ENCODE measurements around the gene SLC22A17. TPM values are rescaled to one million over a fixed set of nuclear protein-coding genes. Genes with fewer than 3 reads are reported as not detected.

Gene SLC22A17
- total and polyA plus RNA-seq, 10 of the 15 experiments (the other 5 are each of a cell fraction or from before 2014, with no cell fraction given): not detected

- TF ChIP-seq, protein P1, sequence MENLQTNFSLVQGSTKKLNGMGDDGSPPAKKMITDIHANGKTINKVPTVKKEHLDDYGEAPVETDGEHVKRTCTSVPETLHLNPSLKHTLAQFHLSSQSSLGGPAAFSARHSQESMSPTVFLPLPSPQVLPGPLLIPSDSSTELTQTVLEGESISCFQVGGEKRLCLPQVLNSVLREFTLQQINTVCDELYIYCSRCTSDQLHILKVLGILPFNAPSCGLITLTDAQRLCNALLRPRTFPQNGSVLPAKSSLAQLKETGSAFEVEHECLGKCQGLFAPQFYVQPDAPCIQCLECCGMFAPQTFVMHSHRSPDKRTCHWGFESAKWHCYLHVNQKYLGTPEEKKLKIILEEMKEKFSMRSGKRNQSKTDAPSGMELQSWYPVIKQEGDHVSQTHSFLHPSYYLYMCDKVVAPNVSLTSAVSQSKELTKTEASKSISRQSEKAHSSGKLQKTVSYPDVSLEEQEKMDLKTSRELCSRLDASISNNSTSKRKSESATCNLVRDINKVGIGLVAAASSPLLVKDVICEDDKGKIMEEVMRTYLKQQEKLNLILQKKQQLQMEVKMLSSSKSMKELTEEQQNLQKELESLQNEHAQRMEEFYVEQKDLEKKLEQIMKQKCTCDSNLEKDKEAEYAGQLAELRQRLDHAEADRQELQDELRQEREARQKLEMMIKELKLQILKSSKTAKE (IDR thresholded peaks at IDR 0.05; ENCODE audit: low read depth, poor library complexity, severe bottlenecking): peak; percentile 88
- TF ChIP-seq ZBED1 (IDR thresholded peaks at IDR 0.05; ENCODE audit: borderline replicate concordance) (no peak; the same call in 1 of the 2 replicates), SMARCA5 (IDR thresholded peaks at IDR 0.05) (no peak), RUNX3 (IDR thresholded peaks at IDR 0.05; ENCODE audit: low read length) (peak; percentile 83), ESRRA (IDR thresholded peaks at IDR 0.05; ENCODE audit: low read length) (0 out of 2 replicates have a peak, but pooled peaks have one; percentile 17), ZNF207 (IDR thresholded peaks at IDR 0.05; ENCODE audit: borderline replicate concordance) (no peak; the same call in 1 of the 2 replicates), YBX1 (IDR thresholded peaks at IDR 0.05) (no peak), ATF3 (IDR thresholded peaks at IDR 0.05; ENCODE audit: borderline replicate concordance, extremely low read depth, low read depth, low read length) (no peak), PAX8 (IDR thresholded peaks at IDR 0.05) (peak; percentile 53), SREBF2 (IDR thresholded peaks at IDR 0.05; ENCODE audit: low read length) (no peak), YY1 (IDR thresholded peaks at IDR 0.05; ENCODE audit: low read depth, low read length) (peak; percentile 98), TAF1 (IDR thresholded peaks at IDR 0.05; ENCODE audit: borderline replicate concordance, low read depth, low read length) (peak; percentile 76; the same call in 1 of the 2 replicates), MLLT1 (IDR thresholded peaks at IDR 0.05) (peak; percentile 93), JUNB (IDR thresholded peaks at IDR 0.05) (no peak), RAD21 (IDR thresholded peaks at IDR 0.05; ENCODE audit: insufficient read depth, low read depth, low read length) (no peak), ZNF24 (IDR thresholded peaks at IDR 0.05) (no peak), EP300 (IDR thresholded peaks at IDR 0.05; ENCODE audit: borderline replicate concordance in 1 of 2, control insufficient read depth in 1 of 2, low read depth in 2 of 2, low read length in 2 of 2) (peak in 1 of 2 experiments; percentile 58; a peak in 1 of 4 replicates), WRNIP1 (IDR thresholded peaks at IDR 0.05; ENCODE audit: borderline replicate concordance, low read depth, low read length) (no peak)
- TF ChIP-seq, protein P2, sequence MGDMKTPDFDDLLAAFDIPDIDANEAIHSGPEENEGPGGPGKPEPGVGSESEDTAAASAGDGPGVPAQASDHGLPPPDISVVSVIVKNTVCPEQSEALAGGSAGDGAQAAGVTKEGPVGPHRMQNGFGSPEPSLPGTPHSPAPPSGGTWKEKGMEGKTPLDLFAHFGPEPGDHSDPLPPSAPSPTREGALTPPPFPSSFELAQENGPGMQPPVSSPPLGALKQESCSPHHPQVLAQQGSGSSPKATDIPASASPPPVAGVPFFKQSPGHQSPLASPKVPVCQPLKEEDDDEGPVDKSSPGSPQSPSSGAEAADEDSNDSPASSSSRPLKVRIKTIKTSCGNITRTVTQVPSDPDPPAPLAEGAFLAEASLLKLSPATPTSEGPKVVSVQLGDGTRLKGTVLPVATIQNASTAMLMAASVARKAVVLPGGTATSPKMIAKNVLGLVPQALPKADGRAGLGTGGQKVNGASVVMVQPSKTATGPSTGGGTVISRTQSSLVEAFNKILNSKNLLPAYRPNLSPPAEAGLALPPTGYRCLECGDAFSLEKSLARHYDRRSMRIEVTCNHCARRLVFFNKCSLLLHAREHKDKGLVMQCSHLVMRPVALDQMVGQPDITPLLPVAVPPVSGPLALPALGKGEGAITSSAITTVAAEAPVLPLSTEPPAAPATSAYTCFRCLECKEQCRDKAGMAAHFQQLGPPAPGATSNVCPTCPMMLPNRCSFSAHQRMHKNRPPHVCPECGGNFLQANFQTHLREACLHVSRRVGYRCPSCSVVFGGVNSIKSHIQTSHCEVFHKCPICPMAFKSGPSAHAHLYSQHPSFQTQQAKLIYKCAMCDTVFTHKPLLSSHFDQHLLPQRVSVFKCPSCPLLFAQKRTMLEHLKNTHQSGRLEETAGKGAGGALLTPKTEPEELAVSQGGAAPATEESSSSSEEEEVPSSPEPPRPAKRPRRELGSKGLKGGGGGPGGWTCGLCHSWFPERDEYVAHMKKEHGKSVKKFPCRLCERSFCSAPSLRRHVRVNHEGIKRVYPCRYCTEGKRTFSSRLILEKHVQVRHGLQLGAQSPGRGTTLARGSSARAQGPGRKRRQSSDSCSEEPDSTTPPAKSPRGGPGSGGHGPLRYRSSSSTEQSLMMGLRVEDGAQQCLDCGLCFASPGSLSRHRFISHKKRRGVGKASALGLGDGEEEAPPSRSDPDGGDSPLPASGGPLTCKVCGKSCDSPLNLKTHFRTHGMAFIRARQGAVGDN (IDR thresholded peaks at IDR 0.05): peak; percentile 91
- TF ChIP-seq, protein P3, sequence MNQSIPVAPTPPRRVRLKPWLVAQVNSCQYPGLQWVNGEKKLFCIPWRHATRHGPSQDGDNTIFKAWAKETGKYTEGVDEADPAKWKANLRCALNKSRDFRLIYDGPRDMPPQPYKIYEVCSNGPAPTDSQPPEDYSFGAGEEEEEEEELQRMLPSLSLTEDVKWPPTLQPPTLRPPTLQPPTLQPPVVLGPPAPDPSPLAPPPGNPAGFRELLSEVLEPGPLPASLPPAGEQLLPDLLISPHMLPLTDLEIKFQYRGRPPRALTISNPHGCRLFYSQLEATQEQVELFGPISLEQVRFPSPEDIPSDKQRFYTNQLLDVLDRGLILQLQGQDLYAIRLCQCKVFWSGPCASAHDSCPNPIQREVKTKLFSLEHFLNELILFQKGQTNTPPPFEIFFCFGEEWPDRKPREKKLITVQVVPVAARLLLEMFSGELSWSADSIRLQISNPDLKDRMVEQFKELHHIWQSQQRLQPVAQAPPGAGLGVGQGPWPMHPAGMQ (IDR thresholded peaks at IDR 0.05; ENCODE audit: borderline replicate concordance): no peak
These were observed 31.8 kb downstream of the SLC22A17 start, which contains the start of gene PABPN1 (continued) for GRCh38 chr14:23320584-23321571.
